Hepatocyte (in vitro differentiated cells): ENCODE measurements around the gene PRCD. TPM values are rescaled to one million over a fixed set of nuclear protein-coding genes. Genes with fewer than 3 reads are reported as not detected.

Experiments used
- DNase-seq: peaks from one replicate; pipeline ENCODE4 v3.0.0-alpha.2; 2016; ENCODE audit warnings: low spot score
- H2AFZ ChIP-seq: fragments of 200-600 bp; sonication (generic); 2 replicates; pipeline ENCODE4 v1.6.0; 2016; ENCODE audit warnings: antibody characterized with exemption, mild to moderate bottlenecking
- H3K27ac ChIP-seq: fragments of 200-600 bp; sonication (generic); 2 replicates; pipeline ENCODE4 v1.5.1; 2016; ENCODE audit warnings: mild to moderate bottlenecking
- H3K27me3 ChIP-seq: fragments of 200-600 bp; sonication (generic); 2 replicates; pipeline ENCODE4 v1.6.1; 2016
- H3K36me3 ChIP-seq: fragments of 200-600 bp; sonication (generic); replicated peaks from 2 replicates; pipeline ENCODE4 v1.5.1; 2016; ENCODE audit warnings: low read depth; ENCODE audit not compliant: insufficient read depth
- H3K4me1 ChIP-seq: fragments of 200-600 bp; sonication (generic); 2 replicates; pipeline ENCODE4 v1.5.1; 2016; ENCODE audit warnings: mild to moderate bottlenecking, moderate library complexity; ENCODE audit not compliant: insufficient read depth
- H3K4me2 ChIP-seq: fragments of 200-600 bp; sonication (generic); 2 replicates; pipeline ENCODE4 v1.6.0; 2016
- H3K4me3 ChIP-seq: fragments of 200-600 bp; sonication (generic); 2 replicates; pipeline ENCODE4 v1.5.1; 2016; ENCODE audit warnings: mild to moderate bottlenecking
- H3K79me2 ChIP-seq: fragments of 200-600 bp; sonication (generic); 2 replicates; pipeline ENCODE4 v1.6.0; 2017; ENCODE audit warnings: mild to moderate bottlenecking
- H3K9me2 ChIP-seq: fragments of 200-600 bp; sonication (generic); replicated peaks from 2 replicates; pipeline ENCODE4 v1.6.0; 2017; ENCODE audit warnings: mild to moderate bottlenecking; ENCODE audit not compliant: insufficient read depth
- H3K9me3 ChIP-seq: fragments of 200-600 bp; sonication (generic); 2 replicates; pipeline ENCODE4 v1.5.1; 2016; ENCODE audit warnings: low read depth, mild to moderate bottlenecking
- H4K20me1 ChIP-seq: fragments of 200-600 bp; sonication (generic); 2 replicates; pipeline ENCODE4 v1.6.0; 2016; ENCODE audit warnings: mild to moderate bottlenecking; ENCODE audit not compliant: insufficient read depth, poor library complexity, severe bottlenecking
- EZH2 ChIP-seq: fragments of 200-600 bp; sonication (generic); IDR thresholded peaks from 2 replicates; pipeline ENCODE4 v1.6.1; 2016; ENCODE audit warnings: antibody characterized with exemption, mild to moderate bottlenecking, borderline replicate concordance
- EZH2phosphoT487 ChIP-seq: fragments of 200-600 bp; sonication (generic); IDR thresholded peaks from one replicate; pipeline ENCODE4 v1.6.1; 2018; ENCODE audit warnings: antibody characterized with exemption, mild to moderate bottlenecking, low read depth, moderate library complexity; ENCODE audit not compliant: unreplicated experiment, severe bottlenecking
- WGBS: methylation state at CpG from one replicate; pipeline ENCODE4 v1.1.6; 2016; ENCODE audit warnings: low lambda C conversion rate; ENCODE audit errors: missing lambda C conversion rate; 5-methylcytosine and 5-hydroxymethylcytosine counted together
- polyA plus RNA-seq: library from polyadenylated mRNA; unstranded; fragments of >200 nt; fragmentation: Nextera tagmentation; extraction: Ambion mirVana; gene quantifications from 2 replicates; pipeline ENCODE4 v1.2.1, GENCODE V29; 2016
- small RNA-seq: library from RNA; depleted of rRNA; stranded (forward); fragments of <200 nt; gene quantifications from one replicate; pipeline ENCODE3, GENCODE V24; 2014
- total RNA-seq: library from RNA; depleted of rRNA; stranded (reverse); fragments of >200 nt; gene quantifications from 2 replicates; pipeline ENCODE4 v1.2.3, GENCODE V29; 2014
- TF ChIP-seq, protein P1 (sequence below): fragments of 200-600 bp; sonication (generic); IDR thresholded peaks from 2 replicates; pipeline ENCODE4 v1.5.1; 2016; ENCODE audit warnings: antibody characterized with exemption, mild to moderate bottlenecking; ENCODE audit not compliant: poor library complexity

Gene PRCD
- total and polyA plus RNA-seq, 2 experiments from 2014 or later: 2.0 to 10.2 TPM

- Histone ChIP-seq H2AFZ (no peak overlapping the region), H3K4me2 (no peak overlapping the region), H3K36me3 (no peaks in the 10 kb centered on the region), H4K20me1 (no peaks in the 10 kb centered on the region), H3K79me2 (no peaks in the 10 kb centered on the region), H3K9me2 (no peaks in the 10 kb centered on the region), H3K27me3 (no peaks in the 10 kb centered on the region), H3K4me3 (no peak overlapping the region), H3K27ac (no peak overlapping the region), H3K9me3 (no peaks in the 10 kb centered on the region), H3K4me1 (no peaks in the 10 kb centered on the region)
- TF ChIP-seq, protein P1, sequence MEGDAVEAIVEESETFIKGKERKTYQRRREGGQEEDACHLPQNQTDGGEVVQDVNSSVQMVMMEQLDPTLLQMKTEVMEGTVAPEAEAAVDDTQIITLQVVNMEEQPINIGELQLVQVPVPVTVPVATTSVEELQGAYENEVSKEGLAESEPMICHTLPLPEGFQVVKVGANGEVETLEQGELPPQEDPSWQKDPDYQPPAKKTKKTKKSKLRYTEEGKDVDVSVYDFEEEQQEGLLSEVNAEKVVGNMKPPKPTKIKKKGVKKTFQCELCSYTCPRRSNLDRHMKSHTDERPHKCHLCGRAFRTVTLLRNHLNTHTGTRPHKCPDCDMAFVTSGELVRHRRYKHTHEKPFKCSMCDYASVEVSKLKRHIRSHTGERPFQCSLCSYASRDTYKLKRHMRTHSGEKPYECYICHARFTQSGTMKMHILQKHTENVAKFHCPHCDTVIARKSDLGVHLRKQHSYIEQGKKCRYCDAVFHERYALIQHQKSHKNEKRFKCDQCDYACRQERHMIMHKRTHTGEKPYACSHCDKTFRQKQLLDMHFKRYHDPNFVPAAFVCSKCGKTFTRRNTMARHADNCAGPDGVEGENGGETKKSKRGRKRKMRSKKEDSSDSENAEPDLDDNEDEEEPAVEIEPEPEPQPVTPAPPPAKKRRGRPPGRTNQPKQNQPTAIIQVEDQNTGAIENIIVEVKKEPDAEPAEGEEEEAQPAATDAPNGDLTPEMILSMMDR: no peak
- TF ChIP-seq EZH2 (no peak), EZH2phosphoT487 (no peak)
- 74% methylated on average over 4 of the region's 4 CpGs for WGBS
- DNase-seq: no peak
These were observed 54.1 kb downstream of the PRCD start for GRCh38 chr17:76593959-76594358.

GRCh38 chr17:76594690-76595089 lies 54.8 kb downstream of the PRCD start:
- no peak overlapping the region for H3K27ac ChIP-seq
- H3K79me2 ChIP-seq: no peaks in the 10 kb centered on the region
- H3K27me3 ChIP-seq: no peaks in the 10 kb centered on the region
- WGBS: 71% methylated on average over 3 of the region's 3 CpGs
- no peaks in the 10 kb centered on the region for H3K9me2 ChIP-seq
- H3K4me1 ChIP-seq: no peaks in the 10 kb centered on the region
- DNase-seq: no peak
- H3K9me3 ChIP-seq: no peaks in the 10 kb centered on the region
- no peak overlapping the region for H3K4me3 ChIP-seq
- no peak overlapping the region for H2AFZ ChIP-seq
- H4K20me1 ChIP-seq: no peaks in the 10 kb centered on the region
- no peak for TF ChIP-seq EZH2
- TF ChIP-seq, protein P1: no peak
- no peak for TF ChIP-seq EZH2phosphoT487
- H3K36me3 ChIP-seq: no peaks in the 10 kb centered on the region
- no peak overlapping the region for H3K4me2 ChIP-seq

Small RNAs within 50 kb of the gene (small RNA-seq; reads per million reads assigned to genes)
- gene SNORD1A (not detected), gene SNORD1B (2,009 reads per million, percentile 99 among the genes with 10 or more reads in this experiment)

Other genes with a start within 250 kb of the PRCD start
- 2.8 and 3.6 TPM in 2 replicates for gene QRICH2, start 231.8 kb upstream of the PRCD start, total RNA-seq
- gene QRICH2, start 231.8 kb upstream of the PRCD start, polyA plus RNA-seq: 2.3 and 2.9 TPM in 2 replicates
- 42.1 and 61.8 TPM in 2 replicates for gene PRPSAP1, start 186.1 kb upstream of the PRCD start, total RNA-seq
- gene PRPSAP1, start 186.1 kb upstream of the PRCD start, polyA plus RNA-seq: 42.3 and 62.3 TPM in 2 replicates
- 3.8 and 5.2 TPM in 2 replicates for gene SPHK1, start 155.4 kb upstream of the PRCD start, total RNA-seq
- 12.1 and 15.2 TPM in 2 replicates for gene SPHK1, start 155.4 kb upstream of the PRCD start, polyA plus RNA-seq
- gene UBE2O, start 86.9 kb upstream of the PRCD start, total RNA-seq: 14.6 and 15.2 TPM in 2 replicates
- 9.7 and 12.5 TPM in 2 replicates for gene UBE2O, start 86.9 kb upstream of the PRCD start, polyA plus RNA-seq
- 0.84 TPM in 1 of 2 replicates, not detected in the other for gene AANAT, start 72.4 kb upstream of the PRCD start, total RNA-seq
- gene AANAT, start 72.4 kb upstream of the PRCD start, polyA plus RNA-seq: 0.92 TPM in 1 of 2 replicates, not detected in the other
- gene RHBDF2, start 38.6 kb upstream of the PRCD start, total RNA-seq: 4.9 and 5.5 TPM in 2 replicates
- 11.0 and 11.7 TPM in 2 replicates for gene RHBDF2, start 38.6 kb upstream of the PRCD start, polyA plus RNA-seq
- 7.8 and 15.5 TPM in 2 replicates for gene CYGB, start 2.3 kb upstream of the PRCD start, total RNA-seq
- gene CYGB, start 2.3 kb upstream of the PRCD start, polyA plus RNA-seq: 13.8 and 19.2 TPM in 2 replicates
- gene ST6GALNAC2, start 45.8 kb downstream of the PRCD start, total RNA-seq: 1.4 and 2.3 TPM in 2 replicates
- 1.8 and 2.8 TPM in 2 replicates for gene ST6GALNAC2, start 45.8 kb downstream of the PRCD start, polyA plus RNA-seq
- 17.7 and 29.6 TPM in 2 replicates for gene ST6GALNAC1, start 103.7 kb downstream of the PRCD start, total RNA-seq
- gene ST6GALNAC1, start 103.7 kb downstream of the PRCD start, polyA plus RNA-seq: 27.6 and 31.6 TPM in 2 replicates
- gene MXRA7, start 170.9 kb downstream of the PRCD start, total RNA-seq: 101 and 102 TPM in 2 replicates
- gene MXRA7, start 170.9 kb downstream of the PRCD start, polyA plus RNA-seq: 117 and 138 TPM in 2 replicates
- gene JMJD6, start 186.6 kb downstream of the PRCD start, total RNA-seq: 19.3 and 19.5 TPM in 2 replicates
- 34.5 and 44.8 TPM in 2 replicates for gene JMJD6, start 186.6 kb downstream of the PRCD start, polyA plus RNA-seq
- gene METTL23, start 186.8 kb downstream of the PRCD start, total RNA-seq: 36.6 and 36.8 TPM in 2 replicates
- gene METTL23, start 186.8 kb downstream of the PRCD start, polyA plus RNA-seq: 48.0 and 56.5 TPM in 2 replicates
- gene SRSF2, start 197.3 kb downstream of the PRCD start, total RNA-seq: 152 and 157 TPM in 2 replicates
- 152 and 173 TPM in 2 replicates for gene SRSF2, start 197.3 kb downstream of the PRCD start, polyA plus RNA-seq
- 59.4 and 66.6 TPM in 2 replicates for gene MFSD11, start 198.1 kb downstream of the PRCD start, total RNA-seq
- 35.4 and 43.5 TPM in 2 replicates for gene MFSD11, start 198.1 kb downstream of the PRCD start, polyA plus RNA-seq